NCI-H2196 (cell line): ENCODE results near the gene IQCH.
A peak's percentile ranks its signal among the peaks of the same experiment; 100 is the strongest.

ENCODE experiments used
- DNase-seq: peaks from one replicate; lab custom pipeline; 2025; ENCODE audit not compliant: unreplicated experiment; lab: John Stamatoyannopoulos, UW

IQCH gene

DNA sequence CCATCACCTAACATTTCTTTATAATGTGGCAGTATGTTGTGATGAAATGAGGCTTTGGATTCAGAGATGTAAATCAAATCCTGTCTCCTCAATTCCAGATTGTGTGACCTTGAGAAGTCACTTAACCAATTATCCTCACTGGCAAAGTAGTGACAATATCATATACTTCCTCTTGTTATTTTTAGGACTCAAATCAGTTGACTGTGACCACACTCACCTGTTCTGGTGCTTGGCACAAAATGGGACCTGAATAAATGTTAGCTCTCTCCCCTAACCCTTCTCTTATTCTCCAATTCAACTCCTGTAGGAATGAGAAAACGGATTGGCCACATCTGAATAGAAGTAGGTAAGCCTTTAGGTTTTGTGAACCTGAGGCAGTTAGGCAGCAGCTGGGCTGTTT, 42.1 kb downstream of the IQCH start:
- no peak for DNase-seq

DNA sequence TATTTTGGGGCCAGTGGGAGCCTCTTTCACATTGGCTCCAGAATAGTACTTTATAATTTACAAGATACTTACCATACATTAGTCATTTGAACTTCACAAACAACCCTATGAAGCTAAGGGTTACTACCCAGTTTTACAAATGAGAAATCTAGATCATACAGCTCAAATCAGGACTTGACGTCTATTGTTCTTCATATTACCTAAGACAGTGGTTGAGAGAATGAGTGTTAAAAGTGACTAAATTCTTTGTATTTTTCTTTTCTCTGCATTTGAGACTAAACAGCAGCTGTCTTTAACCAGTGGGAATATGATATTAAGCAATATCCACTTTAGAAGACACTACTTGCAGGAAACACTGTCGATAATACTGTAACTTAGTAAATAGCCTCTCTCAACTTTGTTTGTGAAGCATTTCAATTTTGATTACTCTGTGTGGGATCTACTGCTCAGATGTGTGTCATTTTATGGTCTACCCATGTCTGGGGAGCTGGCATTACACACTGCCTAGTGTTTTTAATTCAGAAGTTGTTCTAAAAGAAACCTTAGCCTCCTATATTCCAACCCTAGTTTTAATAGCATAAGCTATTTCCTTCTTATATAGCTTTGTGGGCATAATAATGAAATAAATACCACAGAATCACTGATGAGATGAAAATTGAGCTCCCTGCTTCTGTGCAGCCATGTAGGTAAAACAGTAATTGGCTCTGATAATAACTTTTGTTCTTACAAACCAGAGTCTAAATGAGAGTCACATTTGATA, 45.9 kb downstream of the IQCH start:
- no peak for DNase-seq

DNA sequence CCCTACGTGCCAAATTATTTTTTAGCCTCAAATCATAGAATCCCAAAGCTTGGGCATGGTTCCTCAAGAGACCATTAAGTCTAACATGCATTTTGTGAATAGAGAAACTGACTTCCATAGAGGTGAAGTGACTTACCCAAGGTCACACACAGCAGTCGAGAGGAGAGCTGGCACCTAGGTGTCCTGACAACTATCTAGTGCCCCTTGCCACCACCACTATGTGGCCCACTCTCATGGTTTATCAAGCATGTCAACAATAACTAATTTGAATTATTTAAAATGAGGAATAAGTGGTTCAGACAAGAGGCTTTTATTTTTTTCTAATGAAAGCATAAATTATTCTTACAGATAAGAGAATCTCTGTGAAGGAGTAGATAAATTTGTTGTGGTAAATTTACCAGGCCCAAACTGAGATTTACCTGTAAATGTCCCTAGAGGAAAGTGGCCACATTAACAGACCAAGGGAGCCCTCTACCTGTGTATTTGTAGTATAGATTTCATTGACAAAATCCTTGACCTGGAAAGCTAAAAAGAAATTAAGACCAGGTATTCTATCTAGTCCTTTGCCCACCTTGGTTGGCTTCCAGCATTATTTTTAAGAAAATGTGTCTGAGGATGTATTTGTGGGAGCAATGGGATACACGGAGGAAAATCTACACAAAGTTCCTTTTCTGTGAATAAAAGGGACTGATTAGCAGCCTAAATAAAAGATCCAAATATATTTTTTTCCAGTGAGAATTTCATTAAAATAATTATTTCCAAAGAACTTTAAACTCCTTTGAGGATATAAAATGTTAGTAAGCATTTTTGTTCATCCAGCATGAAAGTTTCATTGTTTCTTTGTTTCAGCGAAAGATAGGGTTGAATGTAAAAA, 49.1 kb downstream of the IQCH start:
- peak; percentile 34 for DNase-seq

DNA sequence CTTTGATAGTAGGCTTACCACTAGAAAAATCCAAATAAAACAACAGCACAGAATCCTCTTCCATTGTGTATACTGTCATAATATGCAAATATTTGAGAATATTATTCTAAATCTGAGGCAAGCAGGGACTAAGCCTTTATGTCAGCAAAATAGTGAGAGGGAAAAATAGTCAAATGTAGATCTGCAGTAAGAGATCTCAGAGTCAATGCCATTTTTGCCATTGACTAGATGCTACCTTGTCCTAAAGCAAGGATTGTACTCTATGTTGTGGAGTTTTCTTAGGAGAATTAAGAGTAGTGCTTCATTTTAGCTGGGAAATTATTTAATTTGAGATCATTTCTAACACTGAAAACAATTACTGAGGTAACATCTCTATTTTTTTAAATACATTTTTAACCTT, 50.2 kb downstream of the IQCH start:
- DNase-seq, result no peak

DNA sequence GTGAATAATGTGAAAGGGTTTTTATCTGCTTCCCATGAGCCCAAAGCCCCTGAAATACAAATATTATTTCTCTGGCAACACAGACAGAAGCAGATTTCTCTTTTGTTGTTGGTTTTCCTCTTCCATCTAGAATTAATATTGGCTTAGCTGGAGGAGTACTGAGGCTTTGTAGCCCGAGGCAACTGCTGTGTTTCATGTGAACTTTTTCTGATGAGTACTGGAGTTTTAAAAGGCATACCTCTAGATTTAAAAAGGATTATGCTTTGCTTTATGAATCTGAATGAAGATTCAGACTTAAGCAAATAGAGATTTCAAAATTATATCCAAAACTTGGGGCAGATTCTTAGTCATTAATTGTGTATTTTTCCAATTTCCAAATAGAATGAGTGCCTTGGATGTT, 50.9 kb downstream of the IQCH start:
- no peak for DNase-seq

DNA sequence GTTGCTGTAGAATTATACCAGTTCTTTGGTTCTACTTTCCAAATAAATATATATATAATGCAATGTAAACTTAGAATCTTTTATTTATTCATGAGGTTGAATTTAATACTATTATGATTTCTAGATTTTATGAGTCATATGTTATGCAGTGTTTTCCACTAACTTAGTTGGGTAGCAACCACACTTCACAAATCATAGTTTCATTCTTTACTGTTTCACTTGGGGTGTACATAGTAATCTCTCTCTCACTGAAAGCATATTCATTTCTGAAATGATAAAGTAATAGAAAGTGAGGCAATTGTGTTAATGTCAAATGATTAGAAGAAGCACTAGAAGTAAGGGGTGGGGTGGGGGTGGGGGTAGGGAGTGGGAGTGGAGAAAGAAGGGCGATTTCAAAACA, 52.6 kb downstream of the IQCH start:
- DNase-seq, result no peak

DNA sequence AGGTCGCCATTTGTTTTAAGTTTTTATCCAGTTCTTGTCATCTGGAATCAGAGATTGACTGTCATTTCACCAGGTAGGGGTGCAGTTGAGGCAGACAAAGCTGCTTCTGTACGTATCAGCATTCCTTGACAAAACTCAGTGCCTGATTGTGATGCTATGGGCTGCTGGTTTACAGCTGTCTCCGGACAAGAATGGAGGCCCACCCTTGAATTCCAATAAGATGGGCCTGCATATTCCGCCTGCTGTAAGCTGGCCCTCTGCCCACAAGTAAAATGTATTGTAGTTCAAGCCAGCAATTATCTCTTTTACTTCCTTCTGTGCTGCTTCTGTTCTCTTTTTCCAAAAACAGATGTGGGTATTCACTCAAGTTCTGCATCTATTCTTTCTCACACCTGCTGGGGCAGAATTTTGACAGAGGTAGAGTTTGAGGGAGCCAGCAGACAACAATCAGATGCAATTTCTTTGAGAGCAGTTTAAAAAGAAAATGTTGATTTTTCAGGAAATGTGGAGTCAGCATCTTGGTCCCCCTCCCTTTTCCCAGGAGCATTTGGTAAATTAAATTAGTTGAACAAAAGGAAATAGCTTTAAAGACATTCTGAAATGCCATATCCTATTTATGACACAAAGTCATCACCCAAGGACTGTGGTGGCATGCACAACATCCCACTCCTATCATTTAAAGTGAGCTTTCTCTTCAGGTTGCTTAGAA, 53.5 kb downstream of the IQCH start:
- no peak for DNase-seq

DNA sequence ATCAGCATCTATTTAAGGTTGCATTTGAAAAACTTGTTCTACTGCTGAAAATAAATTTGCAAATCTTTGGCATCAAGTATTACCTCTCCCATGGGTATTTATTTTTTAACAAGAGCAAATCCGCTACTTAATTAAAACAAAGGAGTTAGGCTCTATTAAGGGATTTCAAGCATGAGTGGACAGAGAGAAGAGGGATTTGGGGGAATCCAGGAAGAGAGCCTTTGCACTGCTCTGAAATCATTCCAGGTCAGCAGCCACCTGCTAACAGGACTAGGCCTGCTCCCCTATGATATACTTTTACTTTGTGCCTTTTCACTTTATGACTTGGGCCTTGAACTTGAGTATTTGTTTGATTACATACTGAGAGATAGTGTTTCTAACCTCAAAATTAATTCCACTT, 57.1 kb downstream of the IQCH start:
- no peak for DNase-seq

DNA sequence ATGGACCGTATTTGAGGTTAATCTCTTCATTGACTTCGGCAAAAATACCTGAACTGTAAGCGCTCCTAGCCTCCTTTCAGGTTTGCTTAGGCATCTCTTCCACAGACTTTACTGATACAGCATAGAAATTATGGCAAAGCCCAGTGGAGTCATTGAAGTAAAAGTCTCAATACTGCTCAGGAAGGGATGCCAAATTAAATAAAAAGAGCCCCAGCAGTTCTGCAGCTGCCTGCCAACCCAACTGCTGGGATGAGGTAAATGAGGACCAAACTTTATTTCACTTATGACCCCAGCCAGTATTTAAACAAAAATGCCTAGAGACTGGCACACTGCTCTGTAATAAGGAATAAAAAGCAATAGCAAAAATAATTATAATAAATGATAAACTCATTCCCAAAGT, 65.4 kb downstream of the IQCH start:
- DNase-seq, result no peak

DNA sequence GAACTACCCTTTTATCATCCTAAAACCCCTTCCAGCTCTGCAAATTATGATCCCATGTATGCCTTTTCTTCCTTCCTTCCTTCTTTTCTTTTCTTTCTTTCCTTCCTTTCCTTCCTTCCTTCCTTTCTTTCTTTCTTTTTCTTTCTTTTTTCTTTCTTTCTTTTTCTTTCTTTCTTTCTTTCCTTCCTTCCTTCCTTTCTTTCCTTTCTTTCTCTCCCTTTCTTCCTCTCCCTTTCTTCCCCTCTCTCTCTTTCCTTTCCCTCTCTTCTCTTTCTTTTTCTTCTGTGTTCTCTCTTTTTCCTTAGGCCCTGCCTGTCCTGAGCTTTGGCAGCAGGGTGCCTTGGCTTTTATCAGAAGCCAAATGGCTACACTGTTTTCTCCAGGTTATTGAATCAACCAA, 66.8 kb downstream of the IQCH start:
- no peak for DNase-seq

DNA sequence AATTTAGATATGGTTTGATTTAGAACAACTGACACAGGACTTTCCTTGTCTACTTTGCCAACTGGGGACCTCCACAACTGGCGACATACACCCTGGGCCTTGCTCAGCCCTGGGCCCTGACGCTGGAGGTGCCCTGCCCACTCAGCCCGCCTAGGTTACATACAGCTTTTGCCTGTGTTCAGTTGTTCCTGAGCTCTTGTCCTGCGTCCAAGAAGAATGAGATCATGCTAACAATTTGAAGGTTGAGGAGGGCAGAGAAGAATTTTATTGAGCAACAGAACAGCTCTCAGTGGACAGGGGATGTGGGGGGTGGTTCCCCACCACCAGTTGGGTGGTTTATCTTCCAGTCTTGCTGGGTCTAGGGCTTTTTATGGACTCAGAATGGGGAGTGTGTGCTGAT, 67.9 kb downstream of the IQCH start:
- no peak for DNase-seq

DNA sequence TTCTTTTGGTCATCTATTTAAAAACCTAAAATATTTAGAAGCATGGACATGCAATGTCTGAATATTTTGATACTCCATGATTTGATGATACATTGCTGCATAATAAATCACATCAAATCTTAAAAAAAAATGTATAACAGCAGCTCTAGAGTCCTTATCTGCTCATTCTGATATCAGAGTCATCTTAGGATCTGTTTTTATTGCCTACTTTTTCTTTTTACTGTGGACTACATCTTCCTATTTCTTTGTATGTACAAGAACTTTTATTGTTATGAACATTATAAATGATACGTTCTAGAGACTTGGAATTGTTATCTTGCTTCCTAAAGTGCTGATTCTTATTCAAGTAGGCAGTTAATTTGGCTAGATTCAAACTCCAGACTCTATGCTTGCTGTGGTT, 72.7 kb downstream of the IQCH start:
- DNase-seq, result no peak

DNA sequence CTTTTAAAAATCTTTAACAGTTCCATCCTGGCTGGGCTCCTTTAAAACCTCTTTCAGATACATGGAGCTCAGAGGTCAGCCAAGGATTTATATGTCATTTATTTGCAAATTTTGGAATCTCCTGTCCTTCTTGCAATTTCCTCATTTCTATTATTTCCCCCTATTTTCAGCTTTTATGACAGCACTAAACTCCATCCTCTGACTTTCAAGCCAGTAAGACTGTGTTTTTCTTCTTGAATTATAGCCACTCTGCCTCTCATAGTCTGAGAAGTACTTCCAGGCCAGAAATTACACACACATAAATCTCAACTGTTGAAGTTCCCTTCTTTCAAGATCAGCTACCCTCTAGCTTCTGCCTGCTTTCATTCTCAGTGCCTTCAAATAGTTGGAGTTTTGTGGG, 73.2 kb downstream of the IQCH start:
- no peak for DNase-seq

DNA sequence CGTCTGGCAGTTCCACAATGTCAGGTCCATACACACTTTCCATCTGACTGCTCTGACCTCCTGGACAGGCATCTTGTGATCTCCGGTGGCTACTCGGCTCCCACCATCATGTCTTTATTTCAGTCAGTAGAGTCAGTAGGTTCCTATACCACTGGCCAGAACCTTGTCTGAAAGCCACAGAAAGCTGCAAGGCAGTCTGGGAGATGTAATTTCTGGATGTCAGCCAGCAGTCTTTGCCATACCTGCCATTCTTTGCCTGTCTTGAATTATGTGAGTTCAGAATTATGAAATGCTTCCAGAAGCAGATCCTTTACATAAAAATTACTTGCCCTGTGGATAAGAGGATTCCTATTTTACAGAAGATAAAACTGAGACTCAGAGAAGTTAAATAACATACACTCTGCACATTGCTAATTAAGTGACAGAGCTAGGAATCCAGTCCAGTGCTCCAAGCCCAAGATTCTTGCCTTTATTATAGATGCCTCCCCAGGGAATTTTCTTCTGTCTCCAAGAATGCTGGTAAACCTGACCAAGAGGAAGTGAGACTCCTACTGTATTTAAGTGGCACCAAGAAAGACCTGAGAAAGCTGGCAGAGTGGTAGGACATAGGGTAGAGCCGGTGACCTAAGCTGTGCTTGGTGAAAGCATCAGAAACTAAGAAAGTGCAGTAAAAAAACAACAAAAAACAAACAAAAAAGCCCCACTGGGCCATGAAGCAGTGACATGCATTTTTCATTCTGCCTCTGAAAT, 75.6 kb downstream of the IQCH start:
- DNase-seq, result no peak

DNA sequence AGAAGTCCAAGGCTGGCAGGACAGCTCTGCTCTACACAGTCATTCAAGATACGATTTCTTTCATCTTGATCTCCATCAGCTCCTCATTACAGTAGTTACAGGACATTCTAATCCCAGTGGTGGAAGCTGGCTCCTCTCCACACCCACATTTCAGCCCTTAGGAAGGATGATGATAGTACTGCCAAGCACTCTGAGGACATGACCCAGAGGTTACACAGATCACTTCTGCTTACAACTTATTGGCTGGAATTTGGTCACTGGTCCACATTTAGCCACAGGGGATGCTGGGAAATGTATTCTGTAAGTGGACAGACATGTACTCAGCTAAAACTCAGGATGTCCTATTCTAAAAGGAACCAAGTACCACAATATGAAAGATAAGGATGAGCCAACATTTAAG, 77.1 kb downstream of the IQCH start:
- no peak for DNase-seq

DNA sequence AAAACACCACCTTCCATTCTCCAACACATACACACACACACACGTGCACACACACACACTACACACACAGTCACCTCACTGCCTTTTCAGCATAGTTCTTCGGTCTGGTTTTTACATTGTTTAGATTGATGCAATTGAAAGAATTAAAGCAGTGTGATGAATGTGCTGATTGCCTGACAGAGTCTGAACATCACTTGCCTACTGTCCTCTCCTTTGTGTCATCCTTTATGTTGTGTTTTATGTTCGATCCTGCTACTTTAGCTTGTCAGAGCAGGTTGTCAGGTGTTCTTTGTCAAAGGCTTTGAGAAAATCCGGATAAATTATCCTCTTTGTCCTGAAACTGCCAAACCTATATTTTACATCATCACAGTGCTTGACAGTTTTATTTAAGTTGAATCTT, 80.4 kb downstream of the IQCH start:
- no peak for DNase-seq

DNA sequence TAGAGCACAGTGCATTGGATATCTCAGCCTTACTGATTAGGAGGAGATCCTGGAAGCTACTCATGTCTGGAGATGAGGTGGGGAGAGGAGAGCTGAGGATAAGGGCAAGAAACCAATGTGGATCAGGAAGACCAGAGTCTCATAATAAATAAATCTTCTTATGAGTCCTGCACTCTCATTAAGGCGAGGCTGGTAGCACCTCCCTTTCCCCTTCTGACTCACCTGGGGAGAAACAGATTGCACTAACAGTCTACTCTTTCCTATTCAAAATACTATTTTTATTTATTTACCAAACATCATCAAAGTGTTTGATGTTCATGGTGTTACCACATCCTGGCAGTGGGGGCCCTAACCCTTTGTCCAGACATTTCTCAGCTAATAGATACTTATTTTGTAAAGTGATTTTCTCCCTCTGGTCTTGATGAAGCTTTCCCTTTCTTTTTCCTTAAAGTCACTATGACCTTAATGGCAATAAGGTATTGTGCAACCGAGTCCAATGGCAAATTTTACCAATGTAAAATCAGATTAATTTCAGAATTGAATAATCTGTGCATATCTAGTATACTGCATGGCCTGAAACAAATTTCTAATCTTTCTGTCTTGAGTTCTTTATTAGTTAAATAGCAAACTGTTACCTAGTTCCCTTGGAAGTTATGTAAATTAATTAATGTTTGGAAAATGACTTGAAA, 81.1 kb downstream of the IQCH start:
- no peak for DNase-seq

DNA sequence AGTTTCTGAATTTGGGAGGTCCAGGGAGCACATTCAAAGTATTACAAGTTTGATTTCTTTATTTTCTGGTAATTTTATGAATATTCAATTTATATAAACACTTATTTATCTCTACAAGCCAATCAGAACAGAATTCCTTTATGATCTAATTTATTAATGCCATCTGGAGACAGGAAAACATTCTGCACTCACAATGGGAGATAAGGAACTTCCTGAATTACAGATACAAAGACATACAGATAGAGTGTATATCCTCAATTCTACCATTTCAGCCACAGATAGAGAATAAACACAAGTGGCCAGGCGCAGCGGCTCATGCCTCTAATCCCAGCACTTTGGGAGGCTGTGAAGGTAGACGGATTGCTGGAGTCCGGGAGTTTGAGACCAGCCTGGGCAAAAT, 86.0 kb downstream of the IQCH start:
- DNase-seq, result no peak

DNA sequence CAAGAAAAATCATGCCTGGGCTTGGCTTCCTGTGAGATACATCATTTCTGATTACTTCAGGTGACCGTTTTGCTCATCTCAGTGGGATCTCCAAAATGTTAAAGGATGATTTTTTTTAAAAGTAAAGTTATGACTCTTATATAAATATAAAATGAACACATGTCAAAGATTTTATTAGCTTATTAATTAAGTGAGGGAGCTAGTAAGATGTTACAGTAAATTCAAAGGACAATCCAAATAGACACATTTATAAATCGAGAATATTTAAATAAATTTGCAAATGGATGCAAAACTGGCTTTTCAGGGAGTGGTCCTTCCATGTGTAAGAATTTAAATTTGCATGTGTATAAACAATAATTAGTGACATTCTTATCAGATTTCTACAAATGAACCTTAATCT, 87.0 kb downstream of the IQCH start:
- DNase-seq, result no peak

DNA sequence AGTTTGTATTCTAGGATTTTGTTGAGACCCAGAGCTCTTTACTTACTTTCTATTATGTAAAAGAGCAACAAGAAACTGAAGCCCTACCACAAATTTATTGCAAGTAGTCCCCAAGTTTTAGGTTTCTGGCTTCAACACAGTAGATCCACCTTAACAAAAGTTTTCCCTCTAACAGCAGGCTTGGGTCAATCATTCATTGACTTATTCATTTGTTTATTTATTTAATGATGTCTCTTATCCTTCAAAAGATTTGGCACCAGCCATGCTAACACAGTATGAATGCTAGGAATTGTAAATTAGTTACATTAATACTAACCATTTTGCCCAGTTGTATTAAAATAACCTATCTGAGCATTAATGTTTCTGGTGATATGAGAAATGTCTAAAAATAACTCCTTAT, 88.6 kb downstream of the IQCH start:
- DNase-seq, result no peak

DNA sequence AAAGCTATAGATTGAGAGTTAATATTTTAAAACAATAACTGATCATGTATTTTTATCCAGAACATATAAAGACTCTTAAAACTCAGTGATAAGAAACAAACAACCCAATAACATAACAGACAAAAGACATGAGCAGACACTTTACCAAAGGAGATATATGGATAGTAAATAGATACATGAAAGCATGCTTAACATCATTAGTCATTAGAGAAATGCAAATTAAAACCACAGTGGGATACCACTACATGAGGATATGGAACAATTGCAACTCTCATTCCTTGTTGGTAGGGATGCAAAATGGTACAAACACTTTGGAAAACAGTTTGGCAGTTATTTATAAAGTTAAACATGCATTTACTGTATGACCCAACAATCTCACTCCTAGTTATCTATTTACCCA, 95.0 kb downstream of the IQCH start:
- DNase-seq, result no peak
